ENCODE measurements around the gene FGA.

The FGA gene

GRCh38 chr4:154577324-154577723 is 13.2 kb downstream of the FGA start:
- no peak for DNase-seq

DNA sequence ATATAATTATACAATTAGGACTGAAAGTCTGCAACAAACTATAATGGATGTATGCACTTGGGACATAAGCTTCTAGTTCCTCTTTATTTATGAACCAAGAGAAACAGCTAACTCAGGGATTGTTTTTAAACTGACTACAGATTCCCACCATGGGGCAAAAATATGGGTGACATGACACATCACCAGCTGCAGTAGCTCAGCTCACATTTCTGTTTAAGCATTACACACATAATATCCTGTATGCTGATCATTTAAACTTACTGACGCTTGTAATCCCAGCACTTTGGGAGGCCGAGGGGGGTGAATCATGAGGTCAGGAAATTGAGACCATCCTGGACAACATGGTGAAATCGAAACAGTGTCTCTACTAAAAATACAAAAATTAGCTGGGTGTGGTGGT is 16.2 kb downstream of the FGA start:
- DNase-seq, result no peak

GRCh38 chr4:154573190-154573870 is 17.2 kb downstream of the FGA start:
- DNase-seq, result no peak

DNA sequence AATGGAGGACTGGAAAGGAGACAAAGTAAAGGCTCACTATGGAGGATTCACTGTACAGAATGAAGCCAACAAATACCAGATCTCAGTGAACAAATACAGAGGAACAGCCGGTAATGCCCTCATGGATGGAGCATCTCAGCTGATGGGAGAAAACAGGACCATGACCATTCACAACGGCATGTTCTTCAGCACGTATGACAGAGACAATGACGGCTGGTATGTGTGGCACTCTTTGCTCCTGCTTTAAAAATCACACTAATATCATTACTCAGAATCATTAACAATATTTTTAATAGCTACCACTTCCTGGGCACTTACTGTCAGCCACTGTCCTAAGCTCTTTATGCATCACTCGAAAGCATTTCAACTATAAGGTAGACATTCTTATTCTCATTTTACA is 21.0 kb downstream of the FGA start:
- DNase-seq, result no peak

- no peak for DNase-seq
Observed at GRCh38 chr4:154569028-154569427, 21.5 kb downstream of the FGA start.

- no peak for DNase-seq
Observed at GRCh38 chr4:154566639-154567204, 23.8 kb downstream of the FGA start.

GRCh38 chr4:154565704-154566103 is 24.8 kb downstream of the FGA start:
- DNase-seq, result no peak

DNA sequence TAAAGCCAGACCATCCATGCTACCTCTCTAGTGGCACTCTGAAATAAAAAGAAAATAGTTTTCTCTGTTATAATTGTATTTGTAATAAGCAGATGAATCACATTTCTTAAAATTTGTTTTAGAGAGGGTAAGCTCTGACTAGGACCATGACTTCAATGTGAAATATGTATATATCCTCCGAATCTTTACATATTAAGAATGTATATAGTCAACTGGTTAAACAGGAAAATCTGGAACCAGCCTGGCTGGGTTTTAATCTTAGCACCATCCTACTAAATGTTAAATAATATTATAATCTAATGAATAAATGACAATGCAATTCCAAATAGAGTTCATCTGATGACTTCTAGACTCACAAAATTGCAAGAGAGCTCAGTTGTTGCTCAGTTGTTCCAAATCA is 26.2 kb downstream of the FGA start:
- no peak for DNase-seq

- no peak for DNase-seq
Observed at GRCh38 chr4:154562697-154563254, 27.8 kb downstream of the FGA start, which contains the start of gene FGB. Gene FGB (plus strand): TSS chr4:154563011. CDS start chr4:154563019, 8 bp downstream.

DNA sequence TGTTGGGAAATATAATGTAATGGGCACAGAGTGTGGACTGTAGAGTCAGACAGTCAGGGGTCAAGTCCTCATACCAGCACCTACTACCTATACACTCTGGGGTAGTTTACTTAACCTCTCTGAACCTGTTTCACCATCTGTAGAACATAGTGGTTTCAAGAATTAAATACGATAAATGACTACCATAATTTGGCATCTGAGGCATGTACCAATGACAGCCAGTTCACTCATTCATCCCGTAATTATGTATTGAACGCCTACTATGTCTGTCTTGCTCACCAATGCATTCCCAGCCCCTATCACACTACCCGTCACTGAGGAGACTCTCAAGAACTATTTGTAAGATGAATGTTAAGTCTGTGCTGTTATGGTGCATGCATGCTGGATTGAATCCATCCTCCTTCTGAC is 29.7 kb downstream of the FGA start:
- no peak for DNase-seq

GRCh38 chr4:154560419-154560801 is 30.1 kb downstream of the FGA start:
- DNase-seq, result no peak

- DNase-seq, result no peak
Observed at GRCh38 chr4:154559494-154560418, 30.8 kb downstream of the FGA start.

DNA sequence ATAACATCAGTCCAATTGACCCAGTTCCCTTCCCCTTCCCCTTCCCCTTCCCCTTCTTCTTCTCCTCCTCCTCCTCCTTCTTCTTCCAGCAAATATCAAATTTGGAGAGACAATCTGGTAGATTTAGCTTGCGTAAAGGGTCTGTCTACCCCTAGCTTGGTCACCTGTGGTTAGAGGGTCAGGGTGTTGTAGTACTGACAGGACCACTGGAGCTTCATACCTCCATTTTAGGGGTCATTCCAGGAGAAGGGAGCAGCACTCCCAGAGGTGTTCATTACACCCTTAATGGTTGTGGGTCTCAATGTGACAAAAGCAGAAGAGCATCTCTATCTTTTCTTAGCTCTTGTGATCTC is 31.4 kb downstream of the FGA start:
- DNase-seq, result no peak

GRCh38 chr4:154551872-154552686 is 38.5 kb downstream of the FGA start:
- DNase-seq, result peak; percentile 70

GRCh38 chr4:154549894-154550790 is 40.4 kb downstream of the FGA start, which contains the start of gene PLRG1:
Gene PLRG1 (minus strand): TSS chr4:154550400. CDS start chr4:154550308, 92 bp downstream.
- DNase-seq, result peak; percentile 96

DNA sequence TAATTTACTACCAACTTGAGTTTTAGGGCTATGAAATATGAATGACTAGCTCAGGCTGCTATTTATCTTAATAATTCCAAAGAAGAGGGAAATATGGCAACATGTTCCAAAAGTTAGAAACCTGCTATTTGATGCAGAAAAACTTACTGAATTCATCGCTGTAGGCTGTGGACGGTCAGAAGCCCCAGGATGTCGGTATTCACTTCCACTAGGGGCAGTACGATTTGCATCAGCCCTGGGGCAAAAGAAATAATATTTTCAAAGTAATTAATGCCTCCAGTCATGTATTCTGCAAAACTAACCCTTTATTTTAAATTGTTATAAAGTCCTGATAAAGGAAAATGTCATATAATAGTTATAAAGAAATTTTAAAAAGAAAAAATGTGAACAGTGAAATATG is 44.9 kb downstream of the FGA start:
- DNase-seq, result no peak

- no peak for DNase-seq
Observed at GRCh38 chr4:154542271-154542879, 48.2 kb downstream of the FGA start.
